HEK293T (cell line): ENCODE data around the gene PRR5.

Experiments
- BHLHE40 ChIP-seq: fragments of 450-650 bp; IDR thresholded peaks from 2 replicates; pipeline ENCODE4 v1.6.1; 2016; ENCODE audit warnings: mild to moderate bottlenecking, moderate library complexity, borderline replicate concordance
- FOXA1 ChIP-seq: fragments of 450-650 bp; IDR thresholded peaks from 2 replicates; pipeline ENCODE4 v1.6.1; 2016; ENCODE audit warnings: mild to moderate bottlenecking
- PKNOX1 ChIP-seq: fragments of 450-650 bp; IDR thresholded peaks from 2 replicates; pipeline ENCODE4 v1.6.1; 2016

- TF ChIP-seq PKNOX1, result no peak
- no peak for TF ChIP-seq FOXA1
- no peak for TF ChIP-seq BHLHE40
Observed at GRCh38 chr22:44658311-44658953, 43.6 kb upstream of the PRR5 start.
